DOHH2 (cell line): ENCODE measurements around the gene C20orf173.

Experiments used
- H3F3A ChIP-seq: fragments of 200-600 bp; sonication (generic), shearing (Covaris generic); 2 replicates; pipeline ENCODE4 v1.6.0; 2016; ENCODE audit warnings: antibody characterized with exemption, mild to moderate bottlenecking; ENCODE audit not compliant: control insufficient read depth, insufficient read depth
- H3K27ac ChIP-seq: fragments of 200-600 bp; sonication (generic); 2 replicates; pipeline ENCODE4 v1.5.1; 2014; ENCODE audit warnings: low read depth, mild to moderate bottlenecking, low read length, moderate library complexity
- H3K27me3 ChIP-seq: fragments of 200-600 bp; sonication (generic); 2 replicates; pipeline ENCODE4 v1.6.1; 2014; ENCODE audit warnings: mild to moderate bottlenecking, low read length, mixed read lengths; ENCODE audit not compliant: control insufficient read depth
- H3K36me3 ChIP-seq: fragments of 200-600 bp; sonication (generic); 2 replicates; pipeline ENCODE4 v1.6.1; 2014; ENCODE audit warnings: mild to moderate bottlenecking, low read length, moderate library complexity, mixed read lengths; ENCODE audit not compliant: control insufficient read depth
- H3K4me1 ChIP-seq: fragments of 200-600 bp; sonication (generic); 2 replicates; pipeline ENCODE4 v1.6.1; 2014; ENCODE audit warnings: mild to moderate bottlenecking, low read length, mixed read lengths; ENCODE audit not compliant: control insufficient read depth
- H3K4me2 ChIP-seq: fragments of 200-600 bp; sonication (generic); 2 replicates; pipeline ENCODE4 v1.6.0; 2014; ENCODE audit warnings: mild to moderate bottlenecking, low read length, moderate library complexity
- H3K4me3 ChIP-seq: fragments of 200-600 bp; sonication (generic); 2 replicates; pipeline ENCODE4 v1.5.1; 2014; ENCODE audit warnings: mild to moderate bottlenecking, low read length, mixed read lengths
- H3K79me2 ChIP-seq: fragments of 200-600 bp; sonication (generic); 2 replicates; pipeline ENCODE4 v1.6.1; 2014; ENCODE audit warnings: mild to moderate bottlenecking, low read length, mixed read lengths; ENCODE audit not compliant: control insufficient read depth
- H3K9me2 ChIP-seq: fragments of 200-600 bp; sonication (generic); replicated peaks from 2 replicates; pipeline ENCODE4 v1.6.1; 2014; ENCODE audit warnings: mild to moderate bottlenecking, low read length, mixed read lengths; ENCODE audit not compliant: control insufficient read depth
- H3K9me3 ChIP-seq: fragments of 200-600 bp; sonication (generic); 2 replicates; pipeline ENCODE4 v1.6.1; 2014; ENCODE audit warnings: antibody characterized with exemption, low read length, mixed read lengths; ENCODE audit not compliant: control insufficient read depth, insufficient read depth
- H4K20me1 ChIP-seq: fragments of 200-600 bp; sonication (generic); 2 replicates; pipeline ENCODE4 v1.6.0; 2014; ENCODE audit warnings: low read depth, mild to moderate bottlenecking, antibody characterized with exemption, low read length, moderate library complexity; ENCODE audit not compliant: control insufficient read depth, insufficient read depth
- CTCF ChIP-seq: fragments of 200-600 bp; sonication (generic); IDR thresholded peaks from one replicate; pipeline ENCODE4 v1.5.1; 2014; ENCODE audit warnings: antibody characterized with exemption, mild to moderate bottlenecking, low read depth, low read length; ENCODE audit not compliant: poor library complexity, severe bottlenecking
- EZH2phosphoT487 ChIP-seq: fragments of 200-600 bp; sonication (generic); IDR thresholded peaks from 2 replicates; pipeline ENCODE4 v1.6.1; 2017; ENCODE audit warnings: borderline replicate concordance, mild to moderate bottlenecking, antibody characterized with exemption, low read length, moderate library complexity, mixed read lengths

C20orf173 gene

GRCh38 chr20:35552914-35553313 lies 23.5 kb upstream of the C20orf173 start:
- Histone ChIP-seq H3K4me3 (no peak overlapping the region), H3F3A (no peaks in the 10 kb centered on the region), H3K4me2 (no peak overlapping the region), H3K4me1 (no peaks in the 10 kb centered on the region), H3K79me2 (no peaks in the 10 kb centered on the region), H3K27me3 (no peaks in the 10 kb centered on the region), H3K27ac (no peak overlapping the region), H3K36me3 (peaks cover 48% of the 10 kb centered on the region), H3K9me3 (no peaks in the 10 kb centered on the region), H4K20me1 (no peaks in the 10 kb centered on the region), H3K9me2 (no peaks in the 10 kb centered on the region)
- TF ChIP-seq EZH2phosphoT487 (no peak), CTCF (no peak)

GRCh38 chr20:35551503-35551902 lies 22.1 kb upstream of the C20orf173 start:
- Histone ChIP-seq H3K27me3 (no peaks in the 10 kb centered on the region), H3K79me2 (no peaks in the 10 kb centered on the region), H3K9me3 (no peaks in the 10 kb centered on the region), H3K4me3 (no peak overlapping the region), H4K20me1 (no peaks in the 10 kb centered on the region), H3K36me3 (peaks cover 50% of the 10 kb centered on the region), H3K27ac (no peak overlapping the region), H3K4me2 (no peak overlapping the region), H3K9me2 (no peaks in the 10 kb centered on the region), H3K4me1 (no peaks in the 10 kb centered on the region), H3F3A (no peaks in the 10 kb centered on the region)
- TF ChIP-seq CTCF: no peak
- no peak for TF ChIP-seq EZH2phosphoT487

GRCh38 chr20:35547329-35547728 lies 17.9 kb upstream of the C20orf173 start:
- no peak for TF ChIP-seq CTCF
- no peak for TF ChIP-seq EZH2phosphoT487
- Histone ChIP-seq H3K4me2 (no peak overlapping the region), H3F3A (peaks cover 6% of the 10 kb centered on the region; the same call in 1 of the 2 replicates), H3K9me2 (no peaks in the 10 kb centered on the region), H3K9me3 (no peaks in the 10 kb centered on the region), H3K27ac (no peak overlapping the region), H4K20me1 (no peaks in the 10 kb centered on the region), H3K4me3 (no peak overlapping the region), H3K36me3 (peaks cover 44% of the 10 kb centered on the region), H3K4me1 (peaks cover 8% of the 10 kb centered on the region), H3K79me2 (peaks cover 7% of the 10 kb centered on the region), H3K27me3 (no peaks in the 10 kb centered on the region)
